Right ventricle myocardium superior (tissue), 1 donor: ENCODE data around the gene DCTN3. TPM values are rescaled to one million over a fixed set of nuclear protein-coding genes. Genes with fewer than 3 reads are reported as not detected.
A peak's percentile ranks its signal among the peaks of the same experiment; 100 is the strongest.

Experiments used
- ATAC-seq: fragments of 200-7000 bp; cut with Tn5 transposase; one replicate; pipeline ENCODE4 v1.9.1; 2020; ENCODE audit warnings: mild to moderate bottlenecking; ENCODE audit not compliant: poor library complexity
- DNase-seq: peaks from one replicate; pipeline ENCODE4 v3.0.0-alpha.2; 2020
- intact Hi-C: fragments of 100-400 bp; cut with DNase I; formaldehyde crosslinking; loops from one replicate; pipeline ENCODE4 v1.11.2; 2022
- total RNA-seq: library from RNA; stranded (reverse); fragmentation: NEBNext Ultra II Directional; extraction: Animal tissue kit (Norgen Biotek cat#: 25700); gene quantifications from one replicate; pipeline ENCODE4 v1.2.1, GENCODE V29; 2021
- donor health status: DM: no; HTN: yes; CAD: no; lungs with severe emphysema.

DCTN3 gene
- total RNA-seq, 1 donor from 2014 or later, result 129 TPM

DNA sequence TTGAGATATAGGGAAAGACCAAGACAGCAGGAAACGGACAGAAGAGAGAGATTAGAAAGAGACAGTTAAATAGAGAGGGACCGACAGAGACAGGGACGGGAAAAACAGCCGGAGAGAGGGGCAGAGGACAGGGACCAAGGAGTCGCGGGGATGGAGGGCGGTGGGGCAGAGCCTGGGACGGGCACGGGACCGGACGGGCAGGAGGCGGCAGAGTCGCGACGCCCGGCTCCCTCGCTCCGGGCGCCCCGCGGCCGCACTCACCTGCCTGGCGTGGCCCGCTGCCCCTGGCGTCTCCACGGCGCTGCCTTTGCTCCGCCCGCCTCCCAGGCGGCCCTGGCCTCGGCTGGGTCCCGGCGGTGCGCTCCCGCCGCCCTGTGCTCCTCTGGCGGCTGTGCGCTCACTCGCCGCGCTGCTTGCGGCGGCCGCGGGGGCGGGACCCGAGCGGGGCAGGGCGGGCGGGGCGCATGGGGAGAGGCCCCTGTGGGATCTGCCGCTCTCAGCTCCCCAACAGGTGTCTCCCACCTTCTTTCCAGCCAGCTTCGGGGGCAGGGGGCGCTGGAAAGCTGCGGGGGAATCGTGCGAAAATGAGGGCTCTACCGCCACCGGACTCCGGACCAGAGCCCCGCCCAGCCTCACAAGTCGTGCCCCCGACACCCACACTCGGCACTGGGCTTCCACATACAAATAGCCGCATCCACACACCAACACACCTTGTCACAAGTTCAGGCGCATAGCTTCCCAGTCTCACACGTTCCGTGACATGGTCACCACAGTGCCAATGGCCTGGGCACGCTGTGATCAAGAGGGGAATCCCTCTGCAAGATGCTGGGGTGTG is 8.6 kb upstream of the DCTN3 start, which contains the start of gene ARID3C:
ARID3C (minus strand) TSS at position 411 of the 835 bp plus-strand sequence. CDS start 1,052 bp downstream, outside the sequence.
- intact Hi-C loops, result no loop called here
- DNase-seq (no peak), ATAC-seq (peak; percentile 80)

DNA sequence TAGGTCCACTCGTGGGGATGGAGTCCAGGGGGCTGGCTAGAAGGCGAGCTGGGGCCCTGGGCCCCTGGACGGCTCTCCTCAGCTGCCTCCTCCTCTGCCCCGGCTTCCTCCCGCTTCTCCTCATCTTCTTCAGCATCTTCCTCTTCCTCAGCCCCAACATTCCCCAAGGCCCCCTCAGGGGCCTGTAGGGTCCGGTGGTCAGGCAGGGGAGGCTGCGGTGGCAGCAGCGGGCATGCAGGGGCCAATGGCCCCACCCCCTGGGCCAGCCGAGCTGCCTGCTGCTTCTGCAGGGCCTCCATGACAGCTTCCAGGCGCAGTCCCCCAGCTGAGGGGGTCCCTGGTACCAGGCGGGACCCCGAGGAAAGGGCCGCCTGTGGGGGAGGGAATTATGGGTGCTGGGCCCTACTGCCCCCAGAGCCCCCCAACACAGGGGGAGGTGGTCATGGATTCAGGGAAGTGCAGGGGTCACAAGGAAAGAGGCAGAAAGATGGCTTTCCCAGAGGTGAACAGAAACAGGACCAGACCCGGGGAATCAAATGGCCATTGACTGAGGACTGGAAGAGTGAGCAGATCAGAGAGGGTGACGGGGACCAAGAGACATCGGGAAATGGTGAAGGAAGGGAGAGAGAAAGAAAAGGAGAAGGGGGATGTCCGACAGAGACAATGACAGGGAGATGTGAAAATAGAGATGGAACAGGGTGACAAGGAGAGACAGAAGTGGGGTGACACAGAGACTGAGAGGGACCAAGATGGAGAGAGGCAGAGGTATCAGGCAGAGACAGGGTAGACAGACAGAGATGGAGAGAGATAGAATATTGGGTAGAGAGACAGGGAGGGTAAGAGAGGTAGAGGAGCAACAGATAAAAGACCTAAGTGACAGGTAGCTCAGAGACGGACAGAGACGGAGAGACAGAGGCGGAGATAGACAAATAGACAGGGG is 7.7 kb upstream of the DCTN3 start:
- ATAC-seq (no peak), DNase-seq (no peak)
- intact Hi-C loops, result no loop called here

DNA sequence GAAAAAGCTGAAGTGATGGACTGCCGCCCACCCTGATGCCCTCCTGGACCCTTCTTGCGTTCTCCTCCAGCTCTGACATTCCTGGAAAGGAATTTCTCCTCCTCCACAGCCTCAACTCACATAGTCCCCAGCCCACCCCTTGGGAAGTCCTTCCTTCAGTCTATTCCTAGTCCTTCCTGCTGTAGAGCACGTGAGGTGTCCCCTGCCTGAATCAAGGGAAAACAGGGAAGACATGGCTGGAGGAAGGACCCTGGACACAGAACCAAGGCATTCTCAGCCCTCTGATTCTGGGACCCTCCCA is 4.8 kb upstream of the DCTN3 start:
- ATAC-seq, result no peak
- DNase-seq, result no peak
- intact Hi-C loops, result no loop called here

DNA sequence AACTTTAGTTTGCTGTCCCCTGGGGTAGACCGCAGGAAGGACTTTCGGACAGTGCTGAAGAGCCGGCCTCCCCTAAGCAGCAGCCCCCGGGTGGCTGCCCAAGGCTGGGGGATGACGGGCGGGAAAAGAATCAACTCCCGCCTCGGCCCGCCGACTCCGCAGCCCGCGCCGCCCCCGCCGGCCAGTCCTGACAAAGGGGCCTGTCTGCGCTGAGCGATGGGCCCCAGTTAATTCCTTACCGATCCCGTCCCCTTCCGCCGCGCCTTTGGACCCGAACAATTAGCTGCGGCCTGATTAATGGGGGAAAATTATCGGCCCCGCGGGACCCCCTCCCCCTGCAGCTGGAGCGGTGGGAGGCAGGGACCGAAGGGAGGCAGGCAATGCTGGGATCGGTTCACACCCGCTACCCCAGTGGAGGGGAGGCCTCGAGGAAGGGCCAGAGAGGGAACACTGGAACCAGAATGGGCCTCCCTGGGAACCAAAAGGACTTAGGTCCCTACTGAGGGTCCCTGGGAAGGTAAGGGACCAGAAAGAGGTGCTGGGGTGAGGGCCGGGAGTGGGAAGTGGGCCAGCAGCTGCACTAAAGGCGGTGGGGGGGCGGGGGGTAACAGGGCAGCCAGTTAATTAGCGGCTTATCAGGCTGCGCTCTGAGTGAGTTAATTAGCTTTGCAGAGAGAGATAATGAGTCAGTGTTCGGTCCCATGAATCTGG is 4.3 kb upstream of the DCTN3 start:
- DNase-seq, result no peak
- intact Hi-C loops, result no loop called here
- ATAC-seq, result no peak

DNA sequence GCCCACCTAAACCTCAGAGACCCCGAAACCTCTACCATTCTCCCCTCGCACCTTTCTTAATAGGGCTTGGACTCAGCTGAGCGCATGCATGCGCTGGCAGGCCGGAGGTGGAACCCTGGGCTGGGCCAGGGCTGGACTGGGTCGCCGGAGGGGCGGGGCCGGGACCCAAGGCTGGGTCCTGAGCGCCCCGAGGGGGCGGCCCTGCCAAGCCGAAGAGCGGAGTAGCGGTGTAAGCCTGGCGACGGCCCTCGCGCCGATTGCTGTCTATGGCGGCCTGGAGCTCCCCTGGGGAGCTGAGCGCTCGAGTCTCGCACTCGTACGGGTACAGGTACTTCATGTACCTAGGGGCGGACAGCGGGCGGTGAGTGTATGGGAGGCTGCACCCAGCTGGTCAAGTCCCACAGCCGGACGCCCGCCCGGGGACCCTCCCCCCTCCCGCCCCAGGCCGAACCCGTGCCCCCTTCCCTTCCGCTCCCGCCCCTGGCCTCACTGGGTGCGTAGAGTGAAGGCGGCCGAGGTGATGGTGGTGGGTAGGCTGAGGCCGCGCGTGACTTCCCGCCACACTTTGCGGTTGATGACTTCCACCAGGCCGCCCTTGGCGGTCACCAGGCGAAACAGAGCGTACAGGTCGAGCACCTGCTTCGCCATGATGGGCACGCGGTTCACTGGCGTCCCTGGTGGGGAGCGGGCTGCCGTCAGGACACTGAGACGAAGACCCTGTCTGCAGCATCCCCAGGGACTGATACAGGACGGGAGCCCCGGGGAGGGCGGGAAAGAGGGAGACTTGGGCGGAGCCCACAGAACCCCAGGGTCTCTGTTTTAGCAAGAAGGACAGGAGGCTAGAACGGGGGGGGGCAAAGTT is 3.3 kb upstream of the DCTN3 start:
- DNase-seq, result no peak

DNA sequence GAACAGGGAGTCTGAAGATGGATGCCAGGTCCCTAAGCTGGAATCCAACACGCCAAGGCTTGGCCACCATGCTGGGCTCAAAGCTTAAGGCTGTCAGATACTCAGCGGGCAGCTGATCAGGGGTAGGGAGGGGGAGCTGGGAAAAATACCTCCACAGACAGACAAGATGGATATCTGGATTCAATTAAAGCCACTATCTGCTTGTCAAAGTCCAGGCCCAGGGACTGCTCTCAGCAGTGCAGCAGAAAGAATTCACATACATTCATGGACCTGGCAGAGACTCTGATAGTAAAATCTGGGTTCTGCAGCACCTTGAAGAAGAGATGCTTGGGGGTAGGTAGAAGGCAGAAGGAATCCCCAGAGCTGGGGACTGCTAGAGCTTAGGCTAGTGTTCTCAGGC is 5.2 kb downstream of the DCTN3 start:
- no peak for DNase-seq
- ATAC-seq, result no peak
- intact Hi-C loops, result loop anchor here (10.0 kb wide), 1 partner anchor 90 kb away; no protein-coding TSS in a partner anchor

More for the DNA sequence above, 3.3 kb upstream of the DCTN3 start:
- intact Hi-C loops, result no loop called here
- ATAC-seq, result no peak

DNA sequence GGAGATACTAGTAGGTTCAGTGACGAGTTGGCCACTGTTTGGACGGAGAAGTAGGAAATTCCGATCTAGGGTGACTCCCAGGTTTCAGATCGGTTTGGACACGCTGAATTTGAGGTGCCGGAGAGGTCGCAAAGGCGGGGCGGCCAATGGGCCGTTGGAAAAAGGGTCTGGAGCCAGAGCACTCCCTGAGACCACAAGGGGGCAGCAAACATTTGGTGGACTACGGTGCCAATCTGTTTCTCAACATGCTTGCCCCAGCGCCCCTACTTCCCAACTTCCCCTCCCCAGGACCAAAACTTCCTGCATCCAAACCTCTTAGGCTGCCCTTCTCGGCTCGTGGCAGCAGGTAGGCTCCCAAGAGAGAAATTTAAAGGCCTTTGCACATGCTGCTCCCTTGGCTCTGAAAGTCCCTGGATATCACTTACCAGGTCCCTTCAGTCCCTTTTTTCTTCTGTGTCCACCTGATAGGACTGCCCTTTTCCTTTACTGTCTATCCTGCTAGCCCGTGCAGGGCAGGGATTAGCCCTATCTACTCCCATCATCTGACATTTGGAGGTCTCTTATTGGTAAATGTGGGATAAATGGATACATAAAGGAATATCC is 7.4 kb downstream of the DCTN3 start:
- intact Hi-C loops, result loop anchor here (10.0 kb wide), 1 partner anchor 92 kb away; no protein-coding TSS in a partner anchor
- peak; percentile 82 for DNase-seq
- ATAC-seq, result peak; percentile 75

DNA sequence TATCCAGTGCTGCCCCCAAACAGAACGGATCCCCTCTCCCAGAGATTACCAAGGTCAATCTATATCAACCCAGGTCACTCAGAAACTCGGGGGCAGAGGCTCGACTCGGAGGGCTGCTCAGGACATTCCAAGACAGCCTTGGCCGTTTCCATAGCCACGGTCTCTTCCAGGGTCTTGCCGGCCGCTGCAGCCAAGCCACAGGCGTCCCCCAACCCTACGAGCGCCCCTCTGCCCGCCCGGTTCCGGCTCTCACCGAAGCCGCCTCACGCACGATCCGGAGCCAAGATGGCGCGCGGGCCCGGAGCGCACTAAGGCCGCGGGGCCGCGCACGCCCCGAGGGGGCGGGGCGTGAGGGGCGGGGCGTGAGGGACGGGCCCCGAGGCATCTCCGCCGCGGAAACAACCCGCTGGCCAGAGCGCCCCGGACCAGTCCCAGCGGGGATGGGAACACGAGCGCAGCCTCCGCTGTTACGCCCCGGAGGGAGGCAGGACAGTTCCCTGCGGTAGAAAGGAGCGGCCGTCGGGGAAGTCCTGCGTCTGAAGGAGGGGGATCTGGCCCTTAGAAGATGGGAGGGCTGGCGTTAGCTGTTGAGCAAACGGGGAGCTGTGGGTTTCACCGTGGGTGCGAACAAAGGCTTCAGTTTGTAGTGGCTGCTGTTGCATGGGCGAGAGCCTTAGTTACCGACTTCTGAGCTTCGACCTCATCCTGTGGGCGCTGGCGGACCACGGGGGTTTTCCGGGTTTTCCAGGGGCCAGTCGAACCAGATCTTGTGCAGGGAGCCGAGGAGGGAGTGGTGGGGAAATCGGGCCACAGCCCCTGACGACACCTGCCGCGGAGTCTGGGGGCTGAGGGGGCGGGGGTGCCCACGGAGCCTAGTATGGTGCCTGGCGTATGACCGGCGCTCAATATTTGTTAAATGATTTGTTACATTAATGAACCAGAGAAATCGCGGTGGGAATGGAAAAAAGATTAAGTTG is 8.2 kb downstream of the DCTN3 start, which contains the start of gene RPP25L:
RPP25L (minus strand) TSS at position 287 of the 977 bp plus-strand sequence. CDS start 801 bp downstream, outside the sequence.
- intact Hi-C loops, result loop anchor here (10.0 kb wide), 1 partner anchor 93 kb away; no protein-coding TSS in a partner anchor
- ATAC-seq, result peak; percentile 96
- DNase-seq, result peak; percentile 92

DNA sequence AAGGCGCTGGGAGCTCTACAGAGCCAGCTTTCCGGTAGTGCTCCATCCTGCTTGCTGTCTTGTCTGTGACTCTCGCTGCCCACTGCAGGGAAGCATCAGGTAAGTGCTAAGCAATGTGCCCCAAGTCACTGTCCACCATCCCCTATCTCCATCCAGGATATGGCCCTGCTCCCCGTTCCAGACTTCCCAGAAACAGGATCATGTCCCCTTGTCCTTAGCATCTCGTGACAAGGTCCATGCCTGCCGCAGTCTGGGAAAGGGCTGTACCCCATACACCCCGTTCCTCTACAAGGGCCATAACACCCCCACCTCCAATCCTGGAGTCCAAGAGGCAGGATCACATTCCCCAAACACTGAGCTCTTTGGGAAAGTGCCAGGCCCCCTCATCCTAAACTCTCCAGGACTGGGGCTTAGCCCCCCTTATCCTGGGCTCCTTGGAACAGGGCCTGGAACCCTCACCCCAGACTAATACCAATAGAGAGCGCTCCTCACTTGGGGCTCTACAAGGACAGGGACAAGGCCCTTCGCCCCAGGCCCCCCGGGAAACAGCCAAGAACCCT is 9.0 kb downstream of the DCTN3 start:
- intact Hi-C loops, result loop anchor here (10.0 kb wide), 1 partner anchor 93 kb away; no protein-coding TSS in a partner anchor
- no peak for DNase-seq
- peak; percentile 11 for ATAC-seq

DNA sequence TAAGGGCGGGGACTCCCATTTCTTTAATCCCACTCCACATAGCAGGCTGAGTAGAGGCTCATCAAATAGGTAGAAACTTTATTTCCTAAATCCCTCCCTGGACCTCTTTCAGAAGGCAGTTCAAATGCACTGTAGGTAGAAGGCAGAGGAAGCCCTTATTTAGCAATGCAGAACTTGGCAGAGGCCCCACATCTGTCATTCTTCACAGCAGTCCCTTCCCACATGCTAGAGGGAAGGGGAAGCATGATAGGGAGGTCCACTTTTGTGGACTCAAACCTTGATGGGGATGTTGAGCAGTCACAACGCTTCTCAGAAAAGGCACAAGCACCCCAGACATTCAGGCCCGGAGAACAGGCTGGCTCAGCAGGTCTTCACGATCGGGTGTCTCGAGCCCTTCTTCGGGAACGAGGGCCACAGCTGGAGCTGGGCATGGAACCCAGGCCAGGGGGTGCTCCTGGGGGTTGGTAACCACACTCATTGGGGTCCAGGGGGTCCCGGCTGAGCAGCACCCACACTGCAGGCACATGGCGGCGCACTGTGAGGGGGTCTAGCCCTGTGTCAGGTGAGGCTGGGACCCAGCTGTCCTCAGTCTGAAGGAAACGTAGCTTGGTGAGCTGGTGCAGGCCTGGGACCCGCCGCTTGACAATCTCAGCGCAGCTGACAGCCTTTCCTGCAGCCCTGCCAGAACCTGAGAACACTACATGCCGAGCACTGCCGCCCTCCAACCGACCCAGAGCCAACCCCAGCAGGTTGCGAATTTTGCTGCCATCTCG is 9.7 kb downstream of the DCTN3 start:
- peak; percentile 55 for DNase-seq
- peak; percentile 38 for ATAC-seq
- intact Hi-C loops, result loop anchor here (10.0 kb wide), 1 partner anchor 94 kb away; no protein-coding TSS in a partner anchor

DNA sequence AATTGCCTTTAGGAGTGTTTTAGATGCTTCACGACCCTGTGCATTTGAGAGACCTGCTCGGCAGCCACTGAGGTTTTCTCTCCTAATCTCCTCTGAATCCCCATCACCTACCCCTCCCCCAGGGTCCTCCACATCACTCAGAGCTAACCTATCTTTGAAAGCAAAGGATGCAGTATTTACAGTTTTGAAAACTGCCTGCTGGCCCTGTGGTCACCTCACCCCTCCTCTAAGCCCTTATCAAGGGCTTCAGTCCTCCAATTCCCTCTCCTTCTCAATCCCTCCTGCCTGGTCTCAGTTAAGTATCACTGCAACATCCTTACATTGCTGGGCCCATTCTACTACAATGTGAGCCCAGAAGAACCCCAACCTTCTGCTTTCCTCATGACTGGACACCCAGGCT is 13.0 kb downstream of the DCTN3 start:
- ATAC-seq, result no peak
- no peak for DNase-seq
- intact Hi-C loops, result loop anchor here (10.0 kb wide), 1 partner anchor 273 kb away; no protein-coding TSS in a partner anchor

DNA sequence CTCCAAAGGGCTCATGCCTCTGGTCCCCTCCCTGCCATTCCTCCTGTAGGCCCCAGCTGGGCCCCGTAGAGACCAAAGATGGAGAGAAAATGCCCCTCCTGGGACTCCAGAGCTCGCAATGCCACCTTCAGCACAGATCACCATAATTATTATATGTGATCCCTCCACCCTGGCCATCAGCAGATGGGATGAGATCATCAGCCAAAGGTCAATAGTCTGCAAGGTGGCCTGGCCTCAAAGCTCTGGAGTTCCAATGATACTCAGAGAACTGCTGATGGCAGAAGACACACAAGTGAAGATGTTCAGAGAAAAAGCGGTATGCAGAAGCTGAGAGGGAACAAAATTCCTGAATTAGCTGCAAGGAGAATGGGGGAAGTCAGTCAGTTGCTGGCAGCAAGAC is 13.4 kb downstream of the DCTN3 start:
- intact Hi-C loops, result loop anchor here (10.0 kb wide), 1 partner anchor 272 kb away; no protein-coding TSS in a partner anchor
- no peak for ATAC-seq
- DNase-seq, result no peak

DNA sequence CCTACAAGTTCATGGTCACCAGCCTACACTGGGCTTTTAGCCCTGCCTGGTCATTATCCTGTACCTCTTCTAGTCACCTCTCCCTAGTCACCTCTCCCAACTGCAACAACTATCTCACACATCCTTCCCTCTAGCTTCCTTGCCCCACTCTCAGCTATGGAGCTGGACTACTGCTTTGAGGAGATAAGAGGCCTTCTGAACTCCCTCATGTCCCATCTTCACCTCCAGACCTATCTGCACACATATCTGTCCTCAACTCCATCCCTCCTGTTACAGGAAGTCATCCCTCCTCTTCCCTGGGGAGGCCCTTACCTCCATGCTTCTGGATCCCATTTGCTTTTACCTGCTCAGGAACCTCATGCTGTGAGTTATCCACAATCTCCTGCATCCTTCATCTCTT is 14.1 kb downstream of the DCTN3 start:
- no peak for ATAC-seq

DNA sequence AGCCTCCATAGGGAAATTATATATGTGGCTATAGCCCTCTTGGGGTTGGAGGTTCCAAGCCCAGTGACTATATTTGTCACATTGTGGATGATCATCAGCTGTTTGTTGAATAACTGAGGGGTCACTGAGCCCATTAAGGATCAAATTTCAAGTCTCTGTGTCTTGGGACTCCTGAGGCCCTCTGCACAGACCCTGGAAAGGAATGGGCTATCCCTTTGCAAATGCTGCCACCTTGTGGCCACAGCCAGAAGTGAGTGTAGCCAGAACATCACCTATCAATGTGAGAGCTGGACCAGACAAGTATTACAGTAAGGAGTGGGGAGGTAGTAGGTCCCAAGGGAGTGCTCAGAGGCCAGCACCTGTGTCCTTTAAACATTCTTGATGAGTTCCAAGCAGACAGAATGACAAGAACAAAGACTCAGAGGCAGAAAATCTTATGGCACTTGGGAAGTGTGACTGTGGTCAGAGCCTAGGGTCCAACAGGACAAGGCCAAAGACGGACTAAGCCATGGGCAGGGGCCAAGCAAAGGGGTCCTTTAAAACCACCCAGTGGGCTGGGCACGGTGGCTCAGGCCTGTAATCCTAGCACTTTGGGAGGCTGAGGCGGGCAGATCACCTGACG is 16.6 kb downstream of the DCTN3 start:
- DNase-seq, result peak; percentile 89
- intact Hi-C loops, result loop anchor here (10.0 kb wide), 1 partner anchor 269 kb away; no protein-coding TSS in a partner anchor

More for the DNA sequence above, 14.1 kb downstream of the DCTN3 start:
- intact Hi-C loops, result loop anchor here (10.0 kb wide), 1 partner anchor 271 kb away; no protein-coding TSS in a partner anchor
- DNase-seq, result no peak

More for the DNA sequence above, 16.6 kb downstream of the DCTN3 start:
- ATAC-seq, result peak; percentile 93
